K562 (cell line): ENCODE data around the gene LRRC7.

Source experiments
- ARNT ChIP-seq, 2 experiments: fragments of 450-650 bp; IDR thresholded peaks; 2 replicates each; pipeline ENCODE4 v1.6.1; 2016; ENCODE audit warnings: mild to moderate bottlenecking in 1 of 2
- MAZ ChIP-seq, 2 experiments: fragments of 450-650 bp in 1 of 2; sonication (generic) in 1 of 2; formaldehyde crosslinking; IDR thresholded peaks in 1 of 2; conservative IDR thresholded peaks in 1 of 2; 2 replicates each; pipeline versions ENCODE4 v1.4.0 to v1.5.0; 2020; ENCODE audit warnings: mild to moderate bottlenecking in 1 of 2, missing genetic modification reagents in 1 of 2
- MBD2 ChIP-seq: sonication (generic); IDR thresholded peaks from 2 replicates; pipeline ENCODE4 v1.6.1; 2016; ENCODE audit warnings: low read depth, borderline replicate concordance
- SP1 ChIP-seq: sonication (generic); formaldehyde crosslinking; IDR thresholded peaks from 2 replicates; pipeline ENCODE4 v1.8.1; 2022; ENCODE audit warnings: mild to moderate bottlenecking, missing genetic modification reagents
- SRF ChIP-seq, 2 experiments: fragments of 250-450, 450-650 bp in 1 of 2; sonication (Bioruptor Pico) in 1 of 2; sonication (generic) in 1 of 2; formaldehyde crosslinking; IDR thresholded peaks; 2 replicates each; pipeline versions ENCODE4 v1.5.0 to v1.5.1; 2020 to 2022; ENCODE audit warnings: mild to moderate bottlenecking in 1 of 2, missing genetic modification reagents in 1 of 2
- USF1 ChIP-seq: sonication (generic); formaldehyde crosslinking; IDR thresholded peaks from 2 replicates; pipeline ENCODE4 v1.9.0; 2022; ENCODE audit warnings: mild to moderate bottlenecking, missing genetic modification reagents
- ZNF133 ChIP-seq: fragments of 250-450 bp; sonication (Bioruptor Pico); IDR thresholded peaks from 2 replicates; pipeline ENCODE4 v1.4.0; 2020; ENCODE audit warnings: mild to moderate bottlenecking
- ZNF239 ChIP-seq: fragments of 250-450 bp; sonication (Bioruptor Pico); IDR thresholded peaks from 2 replicates; pipeline ENCODE4 v1.4.0; 2020; ENCODE audit warnings: mild to moderate bottlenecking
- ZNF274 ChIP-seq: IDR thresholded peaks from 2 replicates; pipeline ENCODE4 v1.6.1; 2011; ENCODE audit warnings: low read depth, mild to moderate bottlenecking, low read length, moderate library complexity, borderline replicate concordance
- TF ChIP-seq, protein P1 (sequence below), 3 experiments: IDR thresholded peaks in 2 of 3; conservative IDR thresholded peaks in 1 of 3; 2 replicates each; pipeline ENCODE4 v1.5.1; 2011 to 2012; ENCODE audit warnings: low read length in 3 of 3, mild to moderate bottlenecking in 3 of 3, control low read depth in 2 of 3, improper control_type of control experiment in 1 of 3, inconsistent platforms in 1 of 3, low read depth in 1 of 3, mixed read lengths in 1 of 3, moderate library complexity in 1 of 3; ENCODE audit not compliant: insufficient read depth in 2 of 3
- TF ChIP-seq, protein P2 (sequence below), 2 experiments: fragments of 450-650 bp in 1 of 2; sonication (generic) in 1 of 2; formaldehyde crosslinking in 1 of 2; IDR thresholded peaks in 1 of 2; conservative IDR thresholded peaks in 1 of 2; 2 replicates each; pipeline versions ENCODE4 v1.6.1 to v1.8.1; 2016 to 2023; ENCODE audit warnings: mild to moderate bottlenecking in 2 of 2, moderate library complexity in 2 of 2, inconsistent platforms in 1 of 2, missing genetic modification reagents in 1 of 2
- TF ChIP-seq, protein P3 (sequence below): sonication (generic); formaldehyde crosslinking; IDR thresholded peaks from 2 replicates; pipeline ENCODE4 v1.5.0; 2020; ENCODE audit warnings: missing genetic modification reagents

GRCh38 chr1:70003211-70003908 lies 435.6 kb downstream of the LRRC7 start:
- TF ChIP-seq MAZ (CRISPR knock-in tag; conservative IDR thresholded peaks at IDR 0.05 in 1 of 2, IDR thresholded peaks at IDR 0.05 in 1 of 2): no peak
- no peak for TF ChIP-seq SP1
- TF ChIP-seq, protein P1, sequence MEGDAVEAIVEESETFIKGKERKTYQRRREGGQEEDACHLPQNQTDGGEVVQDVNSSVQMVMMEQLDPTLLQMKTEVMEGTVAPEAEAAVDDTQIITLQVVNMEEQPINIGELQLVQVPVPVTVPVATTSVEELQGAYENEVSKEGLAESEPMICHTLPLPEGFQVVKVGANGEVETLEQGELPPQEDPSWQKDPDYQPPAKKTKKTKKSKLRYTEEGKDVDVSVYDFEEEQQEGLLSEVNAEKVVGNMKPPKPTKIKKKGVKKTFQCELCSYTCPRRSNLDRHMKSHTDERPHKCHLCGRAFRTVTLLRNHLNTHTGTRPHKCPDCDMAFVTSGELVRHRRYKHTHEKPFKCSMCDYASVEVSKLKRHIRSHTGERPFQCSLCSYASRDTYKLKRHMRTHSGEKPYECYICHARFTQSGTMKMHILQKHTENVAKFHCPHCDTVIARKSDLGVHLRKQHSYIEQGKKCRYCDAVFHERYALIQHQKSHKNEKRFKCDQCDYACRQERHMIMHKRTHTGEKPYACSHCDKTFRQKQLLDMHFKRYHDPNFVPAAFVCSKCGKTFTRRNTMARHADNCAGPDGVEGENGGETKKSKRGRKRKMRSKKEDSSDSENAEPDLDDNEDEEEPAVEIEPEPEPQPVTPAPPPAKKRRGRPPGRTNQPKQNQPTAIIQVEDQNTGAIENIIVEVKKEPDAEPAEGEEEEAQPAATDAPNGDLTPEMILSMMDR (IDR thresholded peaks at IDR 0.05 in 2 of 3, conservative IDR thresholded peaks at IDR 0.05 in 1 of 3; ENCODE audit: insufficient read depth in 2 of 3, low read depth in 1 of 3, low read length in 3 of 3): no peak
- no peak for TF ChIP-seq USF1 (CRISPR knock-in tag)
- TF ChIP-seq, protein P2, sequence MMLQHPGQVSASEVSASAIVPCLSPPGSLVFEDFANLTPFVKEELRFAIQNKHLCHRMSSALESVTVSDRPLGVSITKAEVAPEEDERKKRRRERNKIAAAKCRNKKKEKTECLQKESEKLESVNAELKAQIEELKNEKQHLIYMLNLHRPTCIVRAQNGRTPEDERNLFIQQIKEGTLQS (IDR thresholded peaks at IDR 0.05): no peak
- TF ChIP-seq, protein P2 (CRISPR knock-in tag; conservative IDR thresholded peaks at IDR 0.05): no peak
- TF ChIP-seq, protein P3, sequence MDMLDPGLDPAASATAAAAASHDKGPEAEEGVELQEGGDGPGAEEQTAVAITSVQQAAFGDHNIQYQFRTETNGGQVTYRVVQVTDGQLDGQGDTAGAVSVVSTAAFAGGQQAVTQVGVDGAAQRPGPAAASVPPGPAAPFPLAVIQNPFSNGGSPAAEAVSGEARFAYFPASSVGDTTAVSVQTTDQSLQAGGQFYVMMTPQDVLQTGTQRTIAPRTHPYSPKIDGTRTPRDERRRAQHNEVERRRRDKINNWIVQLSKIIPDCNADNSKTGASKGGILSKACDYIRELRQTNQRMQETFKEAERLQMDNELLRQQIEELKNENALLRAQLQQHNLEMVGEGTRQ: no peak
- TF ChIP-seq SRF (CRISPR knock-in tag; IDR thresholded peaks at IDR 0.05): no peak
- no peak for TF ChIP-seq ZNF239
- TF ChIP-seq ZNF133 (CRISPR knock-in tag): no peak
- TF ChIP-seq ARNT (IDR thresholded peaks at IDR 0.05): no peak
- no peak for TF ChIP-seq ZNF274
- no peak for TF ChIP-seq MBD2
